Left cardiac atrium (tissue), 4 donors: Measurements from ENCODE around the gene GGPS1. TPM values are rescaled to one million over a fixed set of nuclear protein-coding genes. Genes with fewer than 3 reads are reported as not detected.
"Not testable (repeated sequence)": the region's sequence is repeated elsewhere in the genome, so short reads cannot be mapped to it uniquely, and the experiment has no call there.

Source experiments
- ATAC-seq, 2 donors: fragments of 200-7000 bp; cut with Tn5 transposase; one replicate each; pipeline ENCODE4 v1.9.1; 2020; ENCODE audit warnings: mild to moderate bottlenecking in 2 of 2, moderate library complexity in 2 of 2
- DNase-seq: peaks from one replicate; pipeline ENCODE4 v3.0.0-alpha.2; 2020
- intact Hi-C, 2 donors: fragments of 100-400 bp; cut with DNase I; formaldehyde crosslinking; loops; one replicate each; pipeline versions ENCODE4 v1.14.1 to v1.15.1; 2022 to 2023
- total RNA-seq, 2 donors: library from RNA; stranded (reverse); fragmentation: NEBNext Ultra II Directional; extraction: Animal tissue kit (Norgen Biotek cat#: 25700); gene quantifications; one replicate each; pipeline ENCODE4 v1.2.1, GENCODE V29; 2021
- donor health status: DM: no; HTN: yes; CAD: no.
- donor health status: DM: no; HTN: yes; CAD: no; lungs with severe emphysema.
- donor health status: DM: yes; HTN: yes; CAD: no.
- donor health status: Dilated cardiomyopathy.

GGPS1 gene
- total RNA-seq, 2 donors from 2014 or later: 25.1 to 28.4 TPM

DNA sequence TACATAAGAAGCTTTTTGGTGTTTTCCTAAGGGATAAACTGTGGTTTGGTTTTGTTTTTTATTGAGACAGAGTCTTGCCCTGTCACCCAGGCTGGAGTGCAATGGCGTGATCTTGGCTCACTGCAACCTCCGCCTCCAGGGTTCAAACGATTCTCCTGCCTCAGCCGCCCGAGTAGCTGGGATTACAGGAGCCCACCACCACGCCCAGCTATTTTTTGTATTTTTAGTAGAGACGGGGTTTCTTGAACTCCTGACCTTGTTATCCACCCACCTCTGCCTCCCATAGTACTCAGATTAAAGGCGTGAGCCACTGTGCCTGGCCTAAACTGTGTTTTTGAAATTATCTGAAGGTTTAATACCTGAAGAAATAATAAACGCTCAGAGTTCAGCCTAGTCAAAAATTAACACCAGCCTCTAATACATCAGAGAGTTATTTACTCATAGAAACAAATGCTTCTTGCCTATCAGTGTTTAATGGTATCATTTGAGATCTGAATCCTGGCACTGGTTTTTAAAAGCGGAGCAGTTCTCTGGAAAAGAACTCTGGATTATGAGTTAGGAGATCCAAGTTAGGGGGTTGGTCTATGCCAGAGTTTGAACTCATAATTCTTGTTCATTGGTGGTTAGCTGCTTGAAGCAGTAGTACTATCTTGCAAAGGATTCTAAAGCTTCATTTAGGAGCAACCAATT is 29.1 kb upstream of the GGPS1 start:
- intact Hi-C loops: no loop called here
- no peak for ATAC-seq
- DNase-seq: no peak

DNA sequence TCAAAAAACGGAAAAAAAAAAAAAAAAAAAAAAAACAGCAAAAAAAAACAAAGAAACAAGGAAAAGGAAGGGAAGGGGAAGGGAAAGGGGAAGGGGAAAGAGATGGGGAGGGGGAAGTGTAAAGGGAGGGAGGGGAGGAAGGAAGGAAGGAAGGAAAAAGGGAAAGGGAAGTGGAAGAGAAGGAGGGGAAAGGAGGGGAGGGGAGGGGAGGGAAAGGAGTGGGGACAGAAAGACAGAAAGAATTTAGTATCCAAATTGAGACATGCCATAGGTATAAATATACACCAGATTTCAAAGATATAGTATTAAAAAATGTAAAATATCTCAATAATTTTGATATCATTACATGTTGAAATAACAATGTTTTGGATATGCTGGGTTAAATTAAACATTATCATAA is 26.2 kb upstream of the GGPS1 start:
- no peak for DNase-seq
- intact Hi-C loops: no loop called here
- ATAC-seq: no peak

DNA sequence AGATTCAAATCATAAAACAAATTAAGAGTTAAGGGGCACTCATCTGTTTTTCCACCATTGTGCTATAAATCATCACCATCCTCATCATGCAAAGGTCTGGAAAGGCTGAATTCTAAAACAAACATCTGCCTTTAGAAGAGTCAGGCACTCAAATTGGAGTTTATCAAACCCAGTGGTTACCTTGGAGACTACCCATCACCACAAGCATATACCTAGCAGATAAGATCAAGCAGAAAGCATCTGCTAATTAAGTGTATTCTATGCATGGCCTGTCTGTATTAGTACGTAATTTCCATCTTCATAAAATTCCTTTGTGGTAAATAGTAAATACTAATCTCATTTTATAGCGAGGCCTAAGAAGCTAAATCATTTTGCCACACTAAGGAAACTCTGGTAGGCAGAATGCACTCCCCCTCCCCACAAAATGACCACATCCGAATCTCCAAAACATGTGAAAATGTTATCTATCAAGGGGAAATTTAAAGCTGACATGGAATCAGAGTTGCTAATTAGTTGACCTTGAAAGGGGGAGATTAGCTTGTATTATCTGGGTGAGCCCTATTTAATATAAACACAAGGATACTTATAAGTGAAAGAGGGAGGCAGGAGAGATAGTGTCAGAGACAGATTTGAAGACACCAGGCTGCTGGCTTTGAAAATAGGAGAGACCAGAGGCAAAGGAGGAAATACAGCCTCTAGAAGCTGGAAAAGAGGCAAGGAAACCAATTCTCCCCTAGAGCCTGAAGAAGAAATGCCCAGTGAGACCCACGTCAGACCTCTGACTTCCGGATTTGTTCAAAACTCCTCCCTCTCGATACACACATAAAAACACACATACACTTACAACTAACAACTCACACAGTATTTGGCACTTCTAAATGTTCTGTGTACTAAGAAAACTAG is 23.6 kb upstream of the GGPS1 start:
- ATAC-seq: peak; percentile 30 to 58

DNA sequence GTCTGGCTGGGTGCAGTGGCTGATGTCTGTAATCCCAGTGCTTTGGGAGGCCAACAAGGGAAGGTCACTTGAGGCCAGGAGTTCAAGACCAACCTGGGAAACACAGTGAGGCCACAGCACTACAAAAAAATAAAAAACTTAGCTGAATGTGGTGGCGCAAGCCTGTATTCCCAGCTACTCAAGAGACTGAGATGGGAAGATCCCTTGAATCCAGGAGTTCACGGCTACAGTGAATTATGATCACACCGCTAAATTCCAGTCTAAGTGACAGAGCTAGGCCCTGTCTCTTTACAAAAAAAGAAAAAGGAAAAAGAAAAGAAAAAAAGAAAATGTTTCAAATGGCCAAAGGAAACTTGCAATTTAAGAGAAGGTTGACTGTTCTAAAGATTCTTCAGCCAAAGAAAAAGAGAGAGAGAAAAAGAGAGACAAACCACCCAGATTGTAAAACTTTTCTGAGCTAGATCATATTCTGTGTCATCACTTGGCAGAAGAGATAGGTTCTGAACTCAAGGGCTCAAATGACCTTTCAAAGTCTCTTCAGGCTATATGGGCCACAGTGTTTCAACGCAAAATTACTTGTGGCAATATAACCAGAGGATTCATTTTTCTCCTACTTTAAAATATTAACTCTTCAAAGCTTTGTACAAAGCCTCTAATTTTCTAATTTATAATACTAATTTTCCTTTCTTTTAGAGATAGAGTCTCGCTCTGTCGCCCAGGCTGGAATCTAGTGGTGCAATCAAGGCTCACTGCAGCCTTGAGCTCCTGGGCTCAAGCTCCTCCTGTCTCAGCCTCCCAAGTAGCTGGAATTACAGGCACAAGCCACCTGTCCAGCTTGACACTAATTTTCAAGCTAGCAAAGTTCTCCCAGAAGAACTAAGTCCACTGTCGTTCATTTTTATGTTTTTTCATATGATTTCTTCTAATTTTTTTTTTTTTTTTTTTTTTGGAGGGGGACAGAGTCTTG is 20.9 kb upstream of the GGPS1 start:
- DNase-seq (no peak), ATAC-seq (peak in 1 of 2 donors; percentile 56)

More for the DNA sequence above, 23.6 kb upstream of the GGPS1 start:
- intact Hi-C loops: no loop called here
- no peak for DNase-seq

DNA sequence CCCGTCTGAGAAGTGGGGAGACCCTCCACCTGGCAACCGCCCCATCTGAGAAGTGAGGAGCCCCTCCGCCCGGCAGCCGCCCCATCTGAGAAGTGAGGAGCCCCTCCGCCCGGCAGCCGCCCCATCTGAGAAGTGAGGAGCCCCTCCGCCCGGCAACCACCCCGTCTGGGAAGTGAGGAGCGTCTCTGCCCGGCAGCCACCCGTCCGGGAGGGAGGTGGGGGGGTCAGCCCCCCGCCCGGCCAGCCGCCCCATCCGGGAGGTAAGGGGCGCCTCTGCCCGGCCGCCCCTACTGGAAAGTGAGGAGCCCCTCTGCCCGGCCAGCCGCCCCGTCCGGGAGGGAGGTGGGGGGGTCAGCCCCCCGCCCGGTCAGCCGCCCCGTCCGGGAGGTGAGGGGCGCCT is 19.2 kb upstream of the GGPS1 start:
- intact Hi-C loops: not testable (repeated sequence)

More for the DNA sequence above, 20.9 kb upstream of the GGPS1 start:
- intact Hi-C loops: no loop called here

DNA sequence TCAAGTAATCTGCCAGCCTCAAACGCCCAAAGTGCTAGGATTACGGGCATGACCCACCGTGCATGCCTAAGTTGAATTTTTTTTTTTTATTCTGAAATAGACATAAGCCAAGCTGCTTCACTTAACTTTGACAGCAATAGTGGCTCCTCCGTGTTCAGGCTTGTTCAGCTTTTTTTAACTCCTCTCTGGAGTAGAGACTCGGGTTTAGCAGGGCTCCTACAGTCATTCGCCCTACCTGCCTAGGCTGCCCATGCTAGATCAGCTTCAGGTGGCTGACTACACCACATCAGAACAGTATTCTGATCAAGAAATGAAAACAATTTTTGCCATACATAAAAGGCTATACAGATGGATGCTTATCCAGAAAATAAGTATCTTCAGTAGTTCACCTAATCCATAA is 15.1 kb upstream of the GGPS1 start:
- no peak for DNase-seq
- no peak for ATAC-seq
- intact Hi-C loops: no loop called here

More for the DNA sequence above, 19.2 kb upstream of the GGPS1 start:
- DNase-seq, ATAC-seq: not testable (repeated sequence)

DNA sequence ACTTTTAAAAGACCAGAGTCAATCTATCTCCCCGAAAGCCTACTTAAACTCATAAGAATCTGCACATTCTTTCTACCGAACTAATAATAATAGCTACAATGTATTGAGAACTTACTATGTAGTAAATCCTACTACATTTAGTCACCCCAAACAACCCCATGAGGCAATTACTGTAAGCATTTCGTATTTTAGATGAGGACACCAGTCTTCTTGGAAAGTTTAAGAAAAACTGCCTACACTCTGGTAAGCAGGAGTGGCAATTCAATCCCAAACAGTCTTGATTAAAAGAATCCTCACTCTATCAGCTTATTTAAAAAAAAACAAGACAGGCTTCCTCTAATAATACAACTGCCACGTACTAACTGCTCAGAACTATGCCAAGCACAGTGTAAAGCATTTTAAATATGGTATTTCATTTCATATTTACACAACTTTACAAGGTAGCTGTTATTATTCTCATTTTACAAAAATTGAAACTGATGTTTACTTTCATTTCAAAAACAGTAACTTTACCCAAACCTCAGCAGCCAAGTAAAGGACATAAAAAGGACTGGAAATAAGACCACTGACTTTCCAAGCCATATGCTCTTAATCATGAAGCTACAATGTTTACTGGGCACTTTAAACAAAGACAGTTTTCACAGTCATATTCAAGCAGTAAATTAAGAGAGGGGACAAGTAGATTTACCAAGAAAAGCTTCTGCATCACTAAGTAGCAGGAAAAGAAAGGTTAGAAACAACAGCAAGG is 14.3 kb upstream of the GGPS1 start:
- intact Hi-C loops: no loop called here
- ATAC-seq (no peak), DNase-seq (no peak)

DNA sequence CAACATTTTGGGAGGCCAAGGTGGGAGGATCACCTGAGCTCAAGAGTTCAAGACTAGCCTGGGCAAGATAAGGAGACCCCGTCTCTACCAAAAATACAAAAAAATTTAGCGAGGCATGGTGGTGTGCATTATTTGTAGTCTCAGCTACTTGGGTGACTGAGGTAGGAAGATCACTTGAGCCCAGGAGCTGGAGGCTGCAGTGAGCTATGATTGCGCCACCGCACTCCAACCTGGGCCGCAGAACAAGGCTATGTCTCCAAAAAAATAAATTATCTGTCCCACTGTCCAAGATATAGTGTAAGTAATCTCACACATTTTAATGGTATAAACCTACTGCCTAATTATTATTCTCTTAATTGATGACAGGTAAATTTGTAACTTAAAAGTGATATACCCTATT is 13.2 kb upstream of the GGPS1 start:
- DNase-seq: no peak
- intact Hi-C loops: no loop called here
- no peak for ATAC-seq

DNA sequence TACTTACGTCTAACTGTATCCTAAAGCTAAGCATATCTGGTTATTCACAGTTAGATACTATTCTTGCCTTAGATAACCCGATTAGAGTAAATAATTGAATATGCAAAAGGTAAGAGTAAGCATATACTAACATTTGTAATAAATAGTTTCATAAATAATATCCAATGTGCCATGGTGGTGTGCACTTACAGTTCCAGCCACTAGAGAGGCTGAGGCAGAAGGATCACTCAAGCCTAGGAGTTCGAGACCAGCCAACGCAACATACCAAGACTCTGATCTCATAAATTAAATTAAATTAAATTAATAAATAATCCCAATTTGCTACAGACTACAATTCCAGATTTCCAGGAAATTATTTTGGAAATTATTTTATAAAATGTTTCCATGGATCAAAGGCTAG is 12.6 kb upstream of the GGPS1 start:
- intact Hi-C loops: no loop called here
- ATAC-seq (no peak), DNase-seq (no peak)

DNA sequence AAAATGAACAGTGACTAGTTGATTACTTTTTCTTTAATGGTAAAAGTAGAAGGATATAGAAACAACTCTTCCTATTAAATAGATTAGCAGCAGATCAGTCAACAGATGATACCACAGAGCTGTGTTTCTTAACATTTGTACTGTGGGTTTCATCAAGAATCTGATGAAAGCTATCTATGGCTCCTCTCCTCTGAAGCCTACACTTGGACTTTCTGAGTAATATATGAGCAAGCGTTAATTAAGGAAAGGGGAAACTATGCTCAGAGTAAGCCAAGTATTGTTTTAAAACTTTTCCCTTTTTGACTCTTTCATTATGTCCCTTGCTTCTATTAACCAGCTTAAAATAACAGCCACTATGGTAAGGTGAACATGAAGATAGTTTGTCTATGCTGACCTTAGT is 11.2 kb upstream of the GGPS1 start:
- DNase-seq (no peak), ATAC-seq (peak in 1 of 2 donors; percentile 36)
- intact Hi-C loops: no loop called here

DNA sequence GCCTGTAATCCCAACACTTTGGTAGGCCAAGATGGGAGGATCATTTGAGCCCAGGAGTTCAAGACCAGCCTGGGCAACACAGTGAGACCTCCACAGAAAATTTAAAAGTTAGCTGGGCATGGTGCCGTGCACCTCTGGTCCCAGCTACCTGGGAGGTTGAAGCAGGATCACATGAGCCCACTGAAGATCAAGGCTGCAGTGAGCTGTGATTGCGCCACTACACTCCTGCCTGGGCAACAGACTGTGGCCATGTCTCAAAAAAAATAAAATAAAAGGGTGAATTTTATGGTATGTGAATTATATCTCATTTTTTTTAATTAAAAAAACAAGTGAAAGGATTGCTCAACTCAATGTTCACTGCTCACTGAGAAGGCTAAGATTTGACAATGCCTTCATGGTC is 9.1 kb upstream of the GGPS1 start:
- intact Hi-C loops: no loop called here
- DNase-seq (no peak), ATAC-seq (no peak)

DNA sequence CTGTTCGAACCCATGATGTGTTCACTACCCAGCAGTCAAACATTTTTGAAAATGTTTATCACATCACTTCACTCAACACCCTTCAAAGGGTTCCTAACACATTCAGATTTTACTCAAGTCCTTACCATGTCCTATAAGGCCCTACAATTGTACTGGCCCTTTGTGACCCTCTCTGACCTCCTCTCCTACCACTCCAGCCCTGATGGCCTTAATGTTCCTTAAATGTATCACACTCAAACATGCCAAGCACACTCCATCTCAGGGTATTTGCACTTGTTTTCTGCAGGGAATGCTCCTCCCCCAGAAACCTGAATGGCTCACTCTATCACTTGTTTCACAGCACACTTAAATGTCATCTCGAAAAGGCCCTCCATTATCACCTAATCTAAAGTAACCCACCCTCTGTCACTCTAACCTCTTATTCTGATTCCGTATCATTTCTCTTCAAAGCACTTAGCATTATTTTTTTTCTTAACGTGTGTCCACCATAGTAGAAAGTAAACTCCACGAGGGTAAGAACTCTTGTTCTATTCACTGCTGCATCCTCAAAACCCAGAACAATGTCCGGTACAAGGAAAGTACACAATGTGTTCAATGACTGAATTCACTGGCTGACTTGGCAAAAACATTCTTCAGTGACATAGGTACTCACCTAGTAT is 7.7 kb upstream of the GGPS1 start:
- intact Hi-C loops: no loop called here

DNA sequence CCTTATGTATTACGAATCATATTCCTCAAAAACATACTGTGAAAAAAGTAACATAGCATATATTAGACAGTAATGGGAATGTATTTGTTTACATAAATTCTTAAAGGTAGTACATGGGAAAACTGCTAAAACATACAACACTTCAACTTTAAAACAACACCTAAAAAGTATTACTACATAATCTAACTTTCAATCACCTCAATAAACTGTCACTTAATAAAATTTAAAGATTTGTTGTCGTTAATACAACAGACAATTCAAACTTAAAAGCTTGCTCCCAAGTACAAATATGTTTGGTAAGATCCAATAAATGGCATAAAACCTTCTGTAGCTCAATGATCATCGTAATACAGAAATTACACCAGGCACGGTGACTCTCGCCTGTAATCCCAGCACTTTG is 4.1 kb upstream of the GGPS1 start:
- no peak for ATAC-seq
- intact Hi-C loops: no loop called here

More for the DNA sequence above, 7.7 kb upstream of the GGPS1 start:
- no peak for ATAC-seq
- DNase-seq: no peak

DNA sequence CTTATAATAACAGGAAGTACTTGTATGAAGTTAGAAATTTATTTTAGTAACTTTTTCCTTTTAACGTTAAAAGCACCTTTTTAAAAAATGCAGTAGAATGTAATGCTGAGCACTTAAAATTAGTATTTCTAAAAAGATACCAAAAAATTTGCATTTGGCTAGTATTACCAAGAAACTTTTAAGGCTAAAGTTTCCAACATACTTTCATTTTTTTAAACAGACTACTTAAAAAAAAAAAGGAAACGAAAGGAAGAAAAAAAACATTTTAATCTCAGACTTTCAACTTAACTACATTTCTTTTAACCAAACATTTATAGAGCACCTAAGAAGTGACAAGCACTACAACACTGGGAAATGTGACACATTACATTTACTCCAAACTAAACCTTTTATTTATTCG is 3.2 kb upstream of the GGPS1 start:
- DNase-seq: no peak

More for the DNA sequence above, 4.1 kb upstream of the GGPS1 start:
- DNase-seq: no peak

DNA sequence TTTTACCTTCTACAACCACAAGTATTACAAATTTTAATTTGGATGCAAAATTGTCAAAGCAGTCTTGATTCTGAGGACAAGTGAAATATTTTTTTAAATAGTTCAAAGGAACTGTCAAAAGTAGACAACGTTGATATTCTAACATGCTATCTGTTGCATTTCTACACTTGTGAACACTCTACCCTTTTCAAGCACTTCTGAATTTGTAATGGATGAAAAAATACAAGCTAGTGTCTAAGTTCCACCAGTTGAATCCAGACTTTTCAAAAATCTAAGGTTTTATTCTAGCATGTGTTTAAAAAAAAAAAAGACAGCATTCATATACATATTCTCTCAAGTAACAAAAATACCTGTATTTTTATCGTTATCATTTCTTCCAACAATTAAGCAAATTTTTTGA is 2.5 kb upstream of the GGPS1 start:
- intact Hi-C loops: loop anchor here in 1 of 2 donors (5.0 kb wide), 2 partner anchors 74 to 91 kb away; no protein-coding TSS in a partner anchor
- no peak for DNase-seq
- no peak for ATAC-seq

More for the DNA sequence above, 3.2 kb upstream of the GGPS1 start:
- ATAC-seq: no peak
- intact Hi-C loops: loop anchor here in 1 of 2 donors (5.0 kb wide), 2 partner anchors 73 to 92 kb away; no protein-coding TSS in a partner anchor

DNA sequence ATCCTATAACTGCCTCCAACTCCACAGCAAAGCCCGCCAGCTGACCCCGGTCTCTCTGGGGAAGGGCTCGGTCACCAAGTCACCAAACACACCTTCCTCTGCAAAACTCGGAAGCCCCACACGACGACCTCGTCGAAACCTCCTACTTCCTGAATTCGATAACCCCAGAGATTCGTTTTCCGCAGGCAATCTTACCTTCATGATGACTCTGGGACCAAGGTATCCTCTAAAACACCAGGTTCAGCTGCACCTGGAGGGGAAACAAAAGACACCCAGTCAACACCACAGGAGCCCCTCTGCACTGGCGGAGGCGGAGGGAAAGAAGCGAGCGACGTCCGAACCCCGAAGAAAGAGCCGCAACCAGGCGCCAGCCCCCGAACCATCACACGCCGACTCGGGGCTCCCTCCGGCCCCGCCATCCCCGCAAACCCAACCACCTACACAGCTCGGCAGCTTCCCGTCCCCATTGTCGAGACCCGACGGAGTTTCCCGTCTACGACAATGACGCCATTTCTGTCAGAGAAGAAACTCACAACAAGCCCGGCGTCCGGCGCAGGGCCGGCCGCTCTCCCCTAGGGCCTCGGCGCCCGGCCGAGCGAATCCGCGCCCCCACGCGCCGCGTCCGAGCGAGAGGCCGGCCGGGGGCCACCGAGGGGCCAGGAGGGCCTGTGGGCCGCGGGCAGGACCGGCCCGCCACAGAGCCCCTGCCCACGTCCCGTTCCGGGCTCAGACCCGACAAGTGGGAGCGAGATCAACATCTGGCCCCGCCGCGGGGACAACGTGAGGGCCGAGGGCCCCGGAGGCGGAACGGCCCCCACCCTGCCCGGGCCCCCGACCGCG is 1.4 kb upstream of the GGPS1 start:
- peak; percentile 42 for DNase-seq
- peak; percentile 2 to 16 for ATAC-seq
- intact Hi-C loops: loop anchor here in 1 of 2 donors (5.0 kb wide), 2 partner anchors 75 to 90 kb away; no protein-coding TSS in a partner anchor
